Erythroblast (primary cell): ENCODE measurements around the gene URM1.

Source experiments
- GATA1 ChIP-seq: IDR thresholded peaks from 2 replicates; pipeline ENCODE4 v1.6.1; 2011; ENCODE audit warnings: low read depth, mild to moderate bottlenecking, control low read depth, low read length, moderate library complexity
- POLR2A ChIP-seq: IDR thresholded peaks from 2 replicates; pipeline ENCODE4 v1.6.1; 2011; ENCODE audit warnings: mild to moderate bottlenecking, low read length

DNA sequence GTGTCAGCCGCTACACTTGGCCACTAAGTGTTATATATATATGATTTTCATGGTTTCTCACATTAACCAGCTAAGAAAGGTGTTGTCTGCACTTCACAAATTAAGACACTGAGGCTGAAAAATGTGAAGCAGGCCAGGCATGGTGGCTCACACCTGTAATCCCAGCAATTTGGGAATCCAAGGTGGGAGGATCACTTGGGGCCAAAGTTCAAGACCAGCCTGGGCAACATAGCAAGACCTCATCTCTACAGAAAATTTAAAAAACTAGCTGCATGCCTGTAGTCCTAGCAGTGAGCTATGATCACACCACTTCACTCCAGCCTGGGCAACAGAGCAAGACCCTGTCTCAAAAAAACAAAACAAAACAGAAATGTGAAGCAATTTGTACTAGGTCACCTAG, 46.8 kb upstream of the URM1 start:
- TF ChIP-seq POLR2A (no peak), GATA1 (no peak)
